ENCODE data around the gene STMP1. TPM values are rescaled to one million over a fixed set of nuclear protein-coding genes. Genes with fewer than 3 reads are reported as not detected.

The STMP1 gene
- total RNA-seq, 1 experiment from 2014 or later = 25.6 TPM

- TF ChIP-seq CTCF (IDR thresholded peaks at IDR 0.05; ENCODE audit: unreplicated experiment) = no peak
- Mint-ChIP-seq H3K4me3 (ENCODE audit: low read depth, unreplicated experiment) (no peak overlapping the region), H3K36me3 (ENCODE audit: insufficient read depth, unreplicated experiment) (no peaks in the 10 kb centered on the region), H3K4me1 (ENCODE audit: low read depth, unreplicated experiment) (no peaks in the 10 kb centered on the region), H3K27me3 (ENCODE audit: unreplicated experiment) (peaks cover 49% of the 10 kb centered on the region), H3K27ac (ENCODE audit: unreplicated experiment) (no peak overlapping the region), H3K9me3 (ENCODE audit: low read depth, unreplicated experiment) (no peaks in the 10 kb centered on the region)
- intact Hi-C loops (cut with micrococcal nuclease; ENCODE audit: unreplicated experiment) = no loop called here
- no peak for DNase-seq
- BruUV-seq (replicated peaks) = no TSS peak
- CTCF ChIA-PET = interaction anchor here (0.6 kb wide), 1 partner anchor 68 kb away, joined by 5 read pairs; no protein-coding TSS in a partner anchor
Observed at GRCh38 chr7:135717693-135718092, 55.4 kb downstream of the STMP1 start.

GRCh38 chr7:135718219-135718618, 55.9 kb downstream of the STMP1 start:
- no TSS peak for BruUV-seq (replicated peaks)
- no peak for TF ChIP-seq CTCF (IDR thresholded peaks at IDR 0.05; ENCODE audit: unreplicated experiment)
- intact Hi-C loops (cut with micrococcal nuclease; ENCODE audit: unreplicated experiment) = no loop called here
- H3K9me3 Mint-ChIP-seq (ENCODE audit: low read depth, unreplicated experiment) = no peaks in the 10 kb centered on the region
- no peak overlapping the region for H3K27ac Mint-ChIP-seq (ENCODE audit: unreplicated experiment)
- H3K36me3 Mint-ChIP-seq (ENCODE audit: insufficient read depth, unreplicated experiment) = no peaks in the 10 kb centered on the region
- no peaks in the 10 kb centered on the region for H3K4me1 Mint-ChIP-seq (ENCODE audit: low read depth, unreplicated experiment)
- H3K27me3 Mint-ChIP-seq (ENCODE audit: unreplicated experiment) = peaks cover 54% of the 10 kb centered on the region
- no peak overlapping the region for H3K4me3 Mint-ChIP-seq (ENCODE audit: low read depth, unreplicated experiment)
- no peak for DNase-seq
- CTCF ChIA-PET = interaction anchor here (0.6 kb wide), 1 partner anchor 67 kb away, joined by 5 read pairs; no protein-coding TSS in a partner anchor

- TF ChIP-seq CTCF (IDR thresholded peaks at IDR 0.05; ENCODE audit: unreplicated experiment) = no peak
- CTCF ChIA-PET = no interaction called here
- Mint-ChIP-seq H3K27me3 (ENCODE audit: unreplicated experiment) (peaks cover 61% of the 10 kb centered on the region), H3K36me3 (ENCODE audit: insufficient read depth, unreplicated experiment) (no peaks in the 10 kb centered on the region), H3K4me3 (ENCODE audit: low read depth, unreplicated experiment) (no peak overlapping the region), H3K27ac (ENCODE audit: unreplicated experiment) (no peak overlapping the region), H3K9me3 (ENCODE audit: low read depth, unreplicated experiment) (no peaks in the 10 kb centered on the region), H3K4me1 (ENCODE audit: low read depth, unreplicated experiment) (no peaks in the 10 kb centered on the region)
- no TSS peak for BruUV-seq (replicated peaks)
- intact Hi-C loops (cut with micrococcal nuclease; ENCODE audit: unreplicated experiment) = no loop called here
- DNase-seq = no peak
Observed at GRCh38 chr7:135718794-135719437, 56.6 kb downstream of the STMP1 start.

GRCh38 chr7:135719688-135720087, 57.4 kb downstream of the STMP1 start:
- Mint-ChIP-seq H3K9me3 (ENCODE audit: low read depth, unreplicated experiment) (no peaks in the 10 kb centered on the region), H3K4me1 (ENCODE audit: low read depth, unreplicated experiment) (no peaks in the 10 kb centered on the region), H3K36me3 (ENCODE audit: insufficient read depth, unreplicated experiment) (no peaks in the 10 kb centered on the region), H3K27me3 (ENCODE audit: unreplicated experiment) (peaks cover 69% of the 10 kb centered on the region), H3K4me3 (ENCODE audit: low read depth, unreplicated experiment) (no peak overlapping the region), H3K27ac (ENCODE audit: unreplicated experiment) (no peak overlapping the region)
- intact Hi-C loops (cut with micrococcal nuclease; ENCODE audit: unreplicated experiment) = no loop called here
- TF ChIP-seq CTCF (IDR thresholded peaks at IDR 0.05; ENCODE audit: unreplicated experiment) = no peak
- no peak for DNase-seq
- CTCF ChIA-PET = no interaction called here
- BruUV-seq (replicated peaks) = no TSS peak
